HG02852 (cell line): ENCODE data around the gene FARS2.

Source experiments
- ATAC-seq: cut with Tn5 transposase; IDR thresholded peaks from one replicate; pipeline ENCODE4 v1.9.1; 2021; ENCODE audit warnings: mild to moderate bottlenecking, moderate library complexity; ENCODE audit not compliant: unreplicated experiment

Gene FARS2

GRCh38 chr6:5285081-5285480, 23.8 kb downstream of the FARS2 start:
- ATAC-seq = no peak

- ATAC-seq = no peak
Measured at GRCh38 chr6:5285526-5285925, 24.2 kb downstream of the FARS2 start.

GRCh38 chr6:5286780-5287179, 25.5 kb downstream of the FARS2 start:
- peak; percentile 47 for ATAC-seq

GRCh38 chr6:5287205-5287965, 26.1 kb downstream of the FARS2 start:
- ATAC-seq = no peak

- no peak for ATAC-seq
Measured at GRCh38 chr6:5287966-5288297, 26.6 kb downstream of the FARS2 start.

DNA sequence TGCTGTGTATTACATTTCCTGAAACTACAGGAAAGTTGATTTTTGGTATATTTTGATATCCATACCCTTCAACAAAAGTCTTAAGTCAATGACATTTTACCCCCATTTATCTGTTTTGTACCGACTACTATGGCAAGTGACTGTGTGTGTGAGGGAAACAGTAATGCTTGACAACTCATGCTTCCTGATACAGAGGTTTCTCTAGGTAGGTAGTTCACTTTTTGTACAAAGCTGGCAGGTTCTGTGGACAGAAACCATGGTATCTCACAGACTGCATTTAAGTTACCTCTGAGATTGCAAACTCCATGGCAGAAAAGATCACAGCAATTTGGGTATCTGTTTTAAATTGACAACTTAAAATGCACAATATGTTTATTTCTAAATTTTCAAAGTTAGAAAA, 28.8 kb downstream of the FARS2 start:
- ATAC-seq = no peak

GRCh38 chr6:5290500-5290899, 29.2 kb downstream of the FARS2 start:
- no peak for ATAC-seq

- no peak for ATAC-seq
Measured at GRCh38 chr6:5292154-5292553, 30.8 kb downstream of the FARS2 start.

GRCh38 chr6:5293692-5294091, 32.4 kb downstream of the FARS2 start:
- ATAC-seq = no peak

- ATAC-seq = no peak
Measured at GRCh38 chr6:5294392-5295211, 33.3 kb downstream of the FARS2 start.

- no peak for ATAC-seq
Measured at GRCh38 chr6:5295623-5296022, 34.3 kb downstream of the FARS2 start.

DNA sequence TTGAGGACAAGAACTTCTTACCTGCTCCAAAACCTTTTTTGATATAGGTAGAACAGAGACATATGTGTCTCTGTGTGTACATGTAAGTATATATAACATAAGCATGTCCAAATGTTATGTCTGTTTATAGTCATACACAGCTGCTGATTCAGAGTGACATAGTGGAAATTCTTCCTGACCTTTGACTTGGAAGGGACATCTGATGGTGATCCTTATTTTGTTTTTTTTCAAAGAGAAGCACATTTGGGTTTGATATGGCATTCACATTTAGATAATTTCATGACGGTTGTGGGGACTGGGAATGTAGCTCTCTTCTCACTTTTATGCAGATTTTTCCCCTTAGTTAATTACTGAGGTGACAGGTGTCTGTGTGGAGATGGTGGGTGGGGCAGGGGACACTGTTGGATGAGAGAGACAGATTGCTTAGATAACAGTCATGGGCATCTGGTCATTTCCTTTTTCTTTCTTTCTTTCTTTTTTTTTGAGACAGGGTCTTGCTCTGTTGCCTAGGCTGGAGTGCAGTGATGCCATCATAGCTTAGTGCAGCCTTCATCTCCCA, 39.0 kb downstream of the FARS2 start:
- no peak for ATAC-seq

DNA sequence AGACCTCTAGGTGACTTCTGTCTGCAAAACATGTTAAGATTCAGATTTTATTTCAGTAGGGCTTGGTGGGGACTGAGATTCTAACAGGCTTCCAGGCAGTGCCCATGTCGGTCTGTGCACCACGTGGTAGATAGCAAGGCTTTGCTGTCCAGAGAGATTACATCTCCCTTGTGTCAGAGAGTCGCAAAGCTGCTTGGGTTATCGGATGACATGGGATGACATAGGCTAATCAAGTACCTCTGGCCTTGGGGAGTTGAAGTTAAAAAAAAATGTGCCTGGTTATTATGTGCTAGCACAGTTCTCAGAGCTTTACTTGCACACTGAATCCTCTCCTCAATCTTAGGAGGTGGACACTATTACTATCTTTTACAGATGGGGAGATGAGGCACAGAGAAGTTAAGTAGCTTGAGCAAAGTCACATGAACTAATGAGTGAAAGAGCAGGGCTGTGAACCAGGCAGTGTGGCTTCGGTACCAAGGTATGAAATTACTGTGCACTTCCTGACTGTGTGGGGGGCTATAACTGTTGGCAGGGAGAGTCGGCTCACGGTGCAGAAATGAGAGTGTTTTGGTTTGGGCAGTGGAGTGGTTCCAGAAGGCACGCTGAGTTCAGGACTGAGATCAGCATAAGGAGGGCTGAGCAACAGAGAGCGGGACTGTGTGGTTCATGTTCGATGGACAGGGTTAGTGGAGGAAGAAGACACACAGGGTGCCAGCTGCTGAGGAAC, 41.1 kb downstream of the FARS2 start:
- peak; percentile 89 for ATAC-seq

GRCh38 chr6:5302995-5303622, 41.8 kb downstream of the FARS2 start:
- peak; percentile 71 for ATAC-seq

DNA sequence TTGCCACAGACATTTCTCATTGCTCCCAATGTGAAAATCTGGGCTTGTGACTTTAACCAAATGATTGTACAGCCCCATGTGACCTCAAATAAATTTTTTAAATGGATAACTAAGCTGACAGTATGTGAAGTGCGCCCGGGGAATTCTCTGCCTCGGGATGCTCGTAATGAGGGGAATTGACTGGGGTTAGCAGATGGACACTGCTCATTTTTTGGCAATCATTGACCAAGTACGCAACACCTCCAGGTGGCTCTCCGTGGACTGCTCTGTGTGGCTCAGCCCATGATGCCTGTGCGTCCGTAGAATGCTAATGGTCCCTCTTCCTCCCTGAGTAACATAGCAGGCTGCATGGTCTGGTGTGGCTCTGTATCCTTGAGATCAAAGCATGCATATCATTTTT, 42.4 kb downstream of the FARS2 start:
- no peak for ATAC-seq

DNA sequence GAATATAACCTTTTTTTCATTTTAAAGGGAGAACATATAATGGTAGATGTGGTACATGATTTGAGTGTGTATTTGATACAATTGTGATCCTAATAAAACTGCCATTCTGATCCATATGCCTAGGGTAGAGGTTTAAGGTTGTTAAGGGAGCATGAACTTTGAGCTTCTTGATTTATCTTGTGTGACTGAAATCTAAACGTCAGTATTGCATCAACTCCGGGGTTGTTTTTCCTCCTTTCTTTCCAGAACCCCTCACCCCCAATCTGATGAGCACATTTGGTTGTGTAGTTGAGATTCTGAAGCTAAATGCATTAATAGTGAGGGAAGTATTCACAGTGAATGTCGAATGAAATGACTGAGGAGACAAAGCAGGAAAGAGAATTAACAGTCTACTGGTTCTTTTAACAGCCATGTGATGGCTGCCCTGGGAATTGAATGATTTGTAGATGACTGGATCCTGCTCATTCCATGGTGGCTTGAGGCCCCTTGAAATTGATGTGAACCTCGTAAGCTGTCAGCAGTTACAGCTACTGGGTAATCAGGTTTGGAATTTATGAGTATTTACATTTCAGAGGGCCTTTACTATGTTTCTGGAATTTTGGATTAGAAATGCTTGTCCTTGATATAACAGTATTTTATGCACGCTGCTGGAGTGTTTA, 44.8 kb downstream of the FARS2 start:
- no peak for ATAC-seq

DNA sequence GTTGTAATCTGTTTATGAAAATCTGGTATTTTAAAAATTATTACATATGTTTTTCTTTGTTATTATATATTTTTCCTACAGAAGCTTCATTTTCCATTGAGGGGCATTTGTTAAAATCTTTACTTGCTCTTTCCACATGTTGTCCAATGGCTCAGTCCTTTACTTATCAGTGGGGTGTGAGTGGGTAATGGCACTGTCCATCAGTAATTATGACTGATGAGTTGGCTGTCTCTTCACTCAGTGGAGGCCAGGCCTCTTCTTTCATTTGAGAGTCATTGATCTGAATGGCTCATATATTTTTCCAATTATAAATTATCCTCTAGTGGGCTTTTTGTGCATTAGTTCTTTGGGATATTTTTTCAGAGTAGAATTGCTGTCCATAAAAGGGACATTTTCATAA, 45.7 kb downstream of the FARS2 start:
- ATAC-seq = no peak

DNA sequence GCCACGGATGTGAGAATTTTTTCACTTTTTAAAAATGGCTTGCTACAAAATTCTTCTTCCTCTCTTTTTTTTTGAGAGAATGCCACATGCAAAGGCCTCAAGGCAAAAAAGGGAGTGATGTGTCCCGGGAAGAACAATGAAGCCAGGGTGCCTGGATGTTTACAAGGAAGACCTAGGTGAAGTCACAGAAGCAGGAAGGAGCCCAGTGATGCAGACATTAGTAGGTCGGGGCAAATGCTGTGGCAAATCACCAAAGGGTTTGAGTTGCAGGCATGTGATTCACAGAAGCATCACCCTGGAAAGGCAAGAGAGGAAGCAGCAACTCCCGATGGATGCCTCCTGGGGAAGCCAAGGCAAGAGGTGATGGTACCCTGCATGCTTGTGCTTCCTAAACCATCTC, 46.8 kb downstream of the FARS2 start:
- no peak for ATAC-seq

- no peak for ATAC-seq
Measured at GRCh38 chr6:5314191-5314865, 53.0 kb downstream of the FARS2 start.

- ATAC-seq = no peak
Measured at GRCh38 chr6:5315881-5316280, 54.6 kb downstream of the FARS2 start.
